Measurements from ENCODE around the gene MAPKAPK5.
"Not testable (repeated sequence)": the region's sequence is repeated elsewhere in the genome, so short reads cannot be mapped to it uniquely, and the experiment has no call there.

Gene MAPKAPK5

DNA sequence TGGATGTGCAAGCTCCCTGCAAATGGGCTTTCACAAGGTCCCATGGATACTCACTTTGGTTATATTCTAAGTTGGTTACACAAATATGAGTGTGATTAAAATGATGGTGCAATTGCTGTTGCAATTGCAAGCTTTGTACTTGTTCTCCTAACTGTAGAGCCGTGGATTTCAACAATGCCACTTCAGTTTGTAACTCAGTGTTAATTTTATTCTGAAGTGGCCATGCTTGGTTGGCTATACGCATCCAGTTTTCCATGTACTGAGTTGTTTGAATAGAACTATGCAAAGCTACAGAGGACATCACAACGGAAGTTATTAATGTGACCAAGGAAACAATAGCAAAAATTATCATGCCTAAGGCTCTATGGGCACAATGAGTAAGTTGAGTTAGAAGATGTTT, 25.1 kb upstream of the MAPKAPK5 start:
- not testable (repeated sequence) for H3K36me3 ChIP-seq (ENCODE audit: control insufficient read depth in 2 of 2, insufficient read depth in 2 of 2, low read length in 2 of 2); H3K4me1 ChIP-seq (ENCODE audit: control insufficient read depth, insufficient read depth, low read length); H3K9ac ChIP-seq (ENCODE audit: low read length in 2 of 2); H3K9me3 ChIP-seq (ENCODE audit: control insufficient read depth in 2 of 2, low read length in 2 of 2); H3K27ac ChIP-seq (ENCODE audit: low read length); H3K4me3 ChIP-seq (ENCODE audit: low read length in 2 of 2); H3K27me3 ChIP-seq (ENCODE audit: control insufficient read depth in 1 of 2, insufficient read depth in 2 of 2, low read length in 2 of 2)

GRCh38 chr12:111818340-111818739, 23.7 kb upstream of the MAPKAPK5 start:
- Histone ChIP-seq H3K9me3 (ENCODE audit: control insufficient read depth in 2 of 2, low read length in 2 of 2) (no peaks in the 10 kb centered on the region), H3K9ac (ENCODE audit: low read length in 2 of 2) (no peak overlapping the region), H3K27ac (ENCODE audit: low read length) (no peak overlapping the region), H3K4me3 (ENCODE audit: low read length in 2 of 2) (no peak overlapping the region), H3K4me1 (ENCODE audit: control insufficient read depth, insufficient read depth, low read length) (no peaks in the 10 kb centered on the region), H3K36me3 (ENCODE audit: control insufficient read depth in 2 of 2, insufficient read depth in 2 of 2, low read length in 2 of 2) (no peaks in the 10 kb centered on the region), H3K27me3 (ENCODE audit: control insufficient read depth in 1 of 2, insufficient read depth in 2 of 2, low read length in 2 of 2) (no peaks in the 10 kb centered on the region)

GRCh38 chr12:111819191-111820158, 22.6 kb upstream of the MAPKAPK5 start:
- Histone ChIP-seq H3K27me3 (ENCODE audit: control insufficient read depth in 1 of 2, insufficient read depth in 2 of 2, low read length in 2 of 2) (no peaks in the 10 kb centered on the region), H3K27ac (ENCODE audit: low read length) (no peak overlapping the region), H3K36me3 (ENCODE audit: control insufficient read depth in 2 of 2, insufficient read depth in 2 of 2, low read length in 2 of 2) (no peaks in the 10 kb centered on the region), H3K9me3 (ENCODE audit: control insufficient read depth in 2 of 2, low read length in 2 of 2) (no peaks in the 10 kb centered on the region), H3K9ac (ENCODE audit: low read length in 2 of 2) (no peak overlapping the region), H3K4me3 (ENCODE audit: low read length in 2 of 2) (no peak overlapping the region), H3K4me1 (ENCODE audit: control insufficient read depth, insufficient read depth, low read length) (no peaks in the 10 kb centered on the region)

- not testable (repeated sequence) for H3K9me3 ChIP-seq (ENCODE audit: control insufficient read depth in 2 of 2, low read length in 2 of 2); H3K4me3 ChIP-seq (ENCODE audit: low read length in 2 of 2); H3K27me3 ChIP-seq (ENCODE audit: control insufficient read depth in 1 of 2, insufficient read depth in 2 of 2, low read length in 2 of 2); H3K4me1 ChIP-seq (ENCODE audit: control insufficient read depth, insufficient read depth, low read length); H3K9ac ChIP-seq (ENCODE audit: low read length in 2 of 2); H3K36me3 ChIP-seq (ENCODE audit: control insufficient read depth in 2 of 2, insufficient read depth in 2 of 2, low read length in 2 of 2); H3K27ac ChIP-seq (ENCODE audit: low read length)
Measured at GRCh38 chr12:111820828-111821227, 21.2 kb upstream of the MAPKAPK5 start.

- Histone ChIP-seq H3K9me3 (ENCODE audit: control insufficient read depth in 2 of 2, low read length in 2 of 2) (no peaks in the 10 kb centered on the region), H3K27ac (ENCODE audit: low read length) (no peak overlapping the region), H3K9ac (ENCODE audit: low read length in 2 of 2) (no peak overlapping the region)
Measured at GRCh38 chr12:111822886-111823285, 19.1 kb upstream of the MAPKAPK5 start.

DNA sequence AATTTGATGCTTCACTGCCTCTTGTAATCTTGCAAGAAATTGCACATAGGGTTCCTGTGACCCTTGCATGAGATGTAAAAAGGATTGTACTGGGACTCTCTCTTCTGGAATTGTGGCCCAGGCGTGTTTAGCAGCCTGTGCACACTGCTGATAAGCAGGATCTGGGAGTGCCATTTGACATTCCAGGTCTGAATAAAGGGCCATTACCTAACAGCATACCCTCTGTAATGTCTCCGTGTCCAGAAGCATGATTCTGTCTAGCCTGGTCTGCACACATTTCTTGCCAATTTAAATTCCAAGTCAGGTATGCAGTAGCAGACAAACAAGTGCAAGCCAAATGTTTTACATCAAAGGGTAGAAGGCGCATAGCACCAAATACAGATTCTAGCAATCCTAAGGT, 18.1 kb upstream of the MAPKAPK5 start:
- no peaks in the 10 kb centered on the region for H3K36me3 ChIP-seq (ENCODE audit: control insufficient read depth in 2 of 2, insufficient read depth in 2 of 2, low read length in 2 of 2)
- H3K9me3 ChIP-seq (ENCODE audit: control insufficient read depth in 2 of 2, low read length in 2 of 2), result no peaks in the 10 kb centered on the region
- no peaks in the 10 kb centered on the region for H3K4me1 ChIP-seq (ENCODE audit: control insufficient read depth, insufficient read depth, low read length)
- H3K9ac ChIP-seq (ENCODE audit: low read length in 2 of 2), result no peak overlapping the region
- H3K4me3 ChIP-seq (ENCODE audit: low read length in 2 of 2), result no peak overlapping the region
- no peaks in the 10 kb centered on the region for H3K27me3 ChIP-seq (ENCODE audit: control insufficient read depth in 1 of 2, insufficient read depth in 2 of 2, low read length in 2 of 2)
- no peak overlapping the region for H3K27ac ChIP-seq (ENCODE audit: low read length)

More at GRCh38 chr12:111822886-111823285, 19.1 kb upstream of the MAPKAPK5 start:
- Histone ChIP-seq H3K36me3 (ENCODE audit: control insufficient read depth in 2 of 2, insufficient read depth in 2 of 2, low read length in 2 of 2) (no peaks in the 10 kb centered on the region), H3K27me3 (ENCODE audit: control insufficient read depth in 1 of 2, insufficient read depth in 2 of 2, low read length in 2 of 2) (no peaks in the 10 kb centered on the region), H3K4me3 (ENCODE audit: low read length in 2 of 2) (no peak overlapping the region), H3K4me1 (ENCODE audit: control insufficient read depth, insufficient read depth, low read length) (no peaks in the 10 kb centered on the region)

GRCh38 chr12:111824312-111824711, 17.7 kb upstream of the MAPKAPK5 start:
- not testable (repeated sequence) for H3K27me3 ChIP-seq (ENCODE audit: control insufficient read depth in 1 of 2, insufficient read depth in 2 of 2, low read length in 2 of 2); H3K9me3 ChIP-seq (ENCODE audit: control insufficient read depth in 2 of 2, low read length in 2 of 2); H3K9ac ChIP-seq (ENCODE audit: low read length in 2 of 2); H3K27ac ChIP-seq (ENCODE audit: low read length); H3K4me1 ChIP-seq (ENCODE audit: control insufficient read depth, insufficient read depth, low read length); H3K36me3 ChIP-seq (ENCODE audit: control insufficient read depth in 2 of 2, insufficient read depth in 2 of 2, low read length in 2 of 2); H3K4me3 ChIP-seq (ENCODE audit: low read length in 2 of 2)

DNA sequence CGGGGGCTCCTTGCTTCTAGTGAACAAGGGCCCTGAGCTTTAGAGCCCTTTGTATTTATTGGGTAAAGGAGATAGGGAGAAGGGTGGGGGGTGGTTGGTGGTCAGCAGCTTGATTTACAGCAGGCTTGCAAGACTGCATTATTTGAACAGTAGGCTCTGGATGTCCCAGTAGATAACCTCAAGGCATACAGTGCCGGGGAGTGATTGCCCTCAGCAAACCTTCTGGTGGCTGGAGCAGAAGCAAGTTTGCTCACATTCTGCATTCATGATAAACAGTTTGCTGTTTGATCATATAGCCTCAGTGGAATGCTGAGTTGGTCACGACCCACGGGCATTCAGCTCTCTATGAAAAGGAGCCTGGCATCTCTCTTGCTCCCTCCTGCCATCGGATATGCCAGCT, 16.5 kb upstream of the MAPKAPK5 start:
- H3K27ac ChIP-seq (ENCODE audit: low read length), result no peak overlapping the region
- no peak overlapping the region for H3K9ac ChIP-seq (ENCODE audit: low read length in 2 of 2)
- H3K4me1 ChIP-seq (ENCODE audit: control insufficient read depth, insufficient read depth, low read length), result no peaks in the 10 kb centered on the region
- no peak overlapping the region for H3K4me3 ChIP-seq (ENCODE audit: low read length in 2 of 2)
- no peaks in the 10 kb centered on the region for H3K27me3 ChIP-seq (ENCODE audit: control insufficient read depth in 1 of 2, insufficient read depth in 2 of 2, low read length in 2 of 2)
- H3K36me3 ChIP-seq (ENCODE audit: control insufficient read depth in 2 of 2, insufficient read depth in 2 of 2, low read length in 2 of 2), result no peaks in the 10 kb centered on the region
- no peaks in the 10 kb centered on the region for H3K9me3 ChIP-seq (ENCODE audit: control insufficient read depth in 2 of 2, low read length in 2 of 2)

DNA sequence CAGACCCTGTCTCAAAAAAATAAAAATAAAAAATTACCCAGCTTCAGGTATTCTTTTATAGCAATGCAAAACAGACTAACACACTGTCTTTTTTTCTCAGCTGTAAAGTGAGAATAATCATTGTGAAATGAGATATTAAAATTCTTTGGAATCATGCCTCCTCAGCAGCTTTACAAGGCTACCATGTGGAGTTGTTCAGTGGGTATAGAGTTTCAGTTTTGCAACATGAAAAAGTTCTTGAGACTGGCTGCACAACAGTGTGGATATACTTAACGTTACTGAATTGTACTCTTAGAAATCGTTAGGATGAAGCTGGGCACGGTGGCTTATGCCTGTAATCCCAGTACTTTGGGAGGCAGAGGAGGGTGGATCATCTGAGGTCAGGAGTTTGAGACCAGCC, 15.7 kb upstream of the MAPKAPK5 start:
- Histone ChIP-seq H3K4me1 (ENCODE audit: control insufficient read depth, insufficient read depth, low read length) (no peaks in the 10 kb centered on the region), H3K36me3 (ENCODE audit: control insufficient read depth in 2 of 2, insufficient read depth in 2 of 2, low read length in 2 of 2) (no peaks in the 10 kb centered on the region), H3K27me3 (ENCODE audit: control insufficient read depth in 1 of 2, insufficient read depth in 2 of 2, low read length in 2 of 2) (no peaks in the 10 kb centered on the region), H3K27ac (ENCODE audit: low read length) (no peak overlapping the region), H3K4me3 (ENCODE audit: low read length in 2 of 2) (no peak overlapping the region), H3K9ac (ENCODE audit: low read length in 2 of 2) (no peak overlapping the region), H3K9me3 (ENCODE audit: control insufficient read depth in 2 of 2, low read length in 2 of 2) (no peaks in the 10 kb centered on the region)

DNA sequence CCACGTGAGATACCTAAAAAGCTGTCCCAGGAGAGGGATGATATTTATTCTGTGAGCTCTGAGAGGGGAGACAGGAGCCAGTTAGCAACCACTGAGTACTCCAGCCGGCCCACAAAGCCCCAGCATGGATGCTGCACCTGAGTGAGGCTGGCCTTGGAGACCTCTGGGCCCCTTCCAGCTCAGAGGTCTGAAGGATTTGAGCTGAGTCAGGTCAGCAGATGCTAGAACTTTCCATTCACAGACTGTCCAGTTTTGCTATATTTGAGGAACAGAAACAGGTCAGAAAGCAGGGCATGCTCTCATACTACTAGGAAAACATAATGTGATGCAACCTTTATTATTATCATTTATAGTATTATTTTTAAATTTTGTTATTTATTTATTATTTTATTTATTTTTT, 15.0 kb upstream of the MAPKAPK5 start:
- Histone ChIP-seq H3K27me3 (ENCODE audit: control insufficient read depth in 1 of 2, insufficient read depth in 2 of 2, low read length in 2 of 2) (no peaks in the 10 kb centered on the region), H3K27ac (ENCODE audit: low read length) (no peak overlapping the region), H3K4me3 (ENCODE audit: low read length in 2 of 2) (no peak overlapping the region), H3K9ac (ENCODE audit: low read length in 2 of 2) (no peak overlapping the region), H3K9me3 (ENCODE audit: control insufficient read depth in 2 of 2, low read length in 2 of 2) (no peaks in the 10 kb centered on the region), H3K36me3 (ENCODE audit: control insufficient read depth in 2 of 2, insufficient read depth in 2 of 2, low read length in 2 of 2) (no peaks in the 10 kb centered on the region), H3K4me1 (ENCODE audit: control insufficient read depth, insufficient read depth, low read length) (no peaks in the 10 kb centered on the region)

DNA sequence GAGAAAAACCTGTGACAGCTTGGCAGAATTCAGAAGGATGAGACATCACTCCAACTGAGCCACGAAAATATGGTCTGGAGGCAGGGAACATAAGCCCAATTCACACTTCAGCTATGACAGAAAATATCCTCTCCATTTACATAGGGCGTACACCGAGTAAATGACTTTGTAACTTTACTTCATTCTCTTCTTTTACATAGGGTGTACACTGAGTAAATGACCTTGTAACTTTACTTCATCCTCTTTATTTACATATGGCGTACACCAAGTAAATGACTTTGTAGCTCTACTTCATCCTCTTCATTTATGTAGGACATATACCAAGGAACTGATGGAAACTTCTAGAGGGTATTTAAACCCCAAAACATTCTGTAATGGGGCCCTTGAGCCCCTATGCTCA, 14.1 kb upstream of the MAPKAPK5 start:
- Histone ChIP-seq H3K9me3 (ENCODE audit: control insufficient read depth in 2 of 2, low read length in 2 of 2) (no peaks in the 10 kb centered on the region), H3K27me3 (ENCODE audit: control insufficient read depth in 1 of 2, insufficient read depth in 2 of 2, low read length in 2 of 2) (no peaks in the 10 kb centered on the region), H3K9ac (ENCODE audit: low read length in 2 of 2) (no peak overlapping the region), H3K27ac (ENCODE audit: low read length) (no peak overlapping the region), H3K4me1 (ENCODE audit: control insufficient read depth, insufficient read depth, low read length) (no peaks in the 10 kb centered on the region), H3K4me3 (ENCODE audit: low read length in 2 of 2) (no peak overlapping the region), H3K36me3 (ENCODE audit: control insufficient read depth in 2 of 2, insufficient read depth in 2 of 2, low read length in 2 of 2) (no peaks in the 10 kb centered on the region)

Data from stomach smooth muscle (tissue), 2 donors.